Fibroblast of skin of right biceps (primary cell): Measurements from ENCODE around the gene ABHD13.
"Not testable (repeated sequence)": the region's sequence is repeated elsewhere in the genome, so short reads cannot be mapped to it uniquely, and the experiment has no call there.

ENCODE experiments used
- DNase-seq: peaks from one replicate; pipeline ENCODE4 v3.0.0-alpha.2; 2013

Gene ABHD13

GRCh38 chr13:108218044-108218974 lies at the start of gene ABHD13:
ABHD13 (plus strand) TSS chr13:108218392; CDS start chr13:108229219, 10,827 bp downstream.
- peak; percentile 95 for DNase-seq

- DNase-seq: no peak
Observed at GRCh38 chr13:108168929-108169328, 49.3 kb upstream of the ABHD13 start.

- no peak for DNase-seq
Observed at GRCh38 chr13:108176685-108177274, 41.4 kb upstream of the ABHD13 start.

GRCh38 chr13:108178078-108178477 lies 40.1 kb upstream of the ABHD13 start:
- no peak for DNase-seq

- DNase-seq: no peak
Observed at GRCh38 chr13:108182652-108183051, 35.5 kb upstream of the ABHD13 start.

GRCh38 chr13:108185223-108185622 lies 33.0 kb upstream of the ABHD13 start:
- DNase-seq: no peak

GRCh38 chr13:108188260-108188659 lies 29.9 kb upstream of the ABHD13 start:
- DNase-seq: no peak

GRCh38 chr13:108190897-108191296 lies 27.3 kb upstream of the ABHD13 start:
- DNase-seq: no peak

GRCh38 chr13:108193806-108194205 lies 24.4 kb upstream of the ABHD13 start:
- DNase-seq: no peak

GRCh38 chr13:108194435-108194936 lies 23.7 kb upstream of the ABHD13 start:
- no peak for DNase-seq

- DNase-seq: peak; percentile 9
Observed at GRCh38 chr13:108195146-108195545, 23.0 kb upstream of the ABHD13 start.

- DNase-seq: no peak
Observed at GRCh38 chr13:108195861-108196260, 22.3 kb upstream of the ABHD13 start.

GRCh38 chr13:108200781-108201398 lies 17.3 kb upstream of the ABHD13 start:
- DNase-seq: peak; percentile 9

GRCh38 chr13:108210551-108210950 lies 7.6 kb upstream of the ABHD13 start:
- DNase-seq: no peak

GRCh38 chr13:108212886-108213285 lies 5.3 kb upstream of the ABHD13 start:
- no peak for DNase-seq

- DNase-seq: peak; percentile 10
Observed at GRCh38 chr13:108213946-108214345, 4.2 kb upstream of the ABHD13 start.

GRCh38 chr13:108214441-108215271 lies 3.5 kb upstream of the ABHD13 start:
- DNase-seq: no peak

GRCh38 chr13:108215436-108215835 lies 2.8 kb upstream of the ABHD13 start, which contains the start of gene LIG4:
LIG4 (minus strand) TSS chr13:108215536; CDS start chr13:108211268, 4,268 bp downstream.
- peak; percentile 89 for DNase-seq

GRCh38 chr13:108217307-108218043 lies 717 bp upstream of the ABHD13 start:
- DNase-seq: not testable (repeated sequence)

GRCh38 chr13:108220041-108220440 lies 1.8 kb downstream of the ABHD13 start:
- no peak for DNase-seq

- DNase-seq: no peak
Observed at GRCh38 chr13:108223687-108224503, 5.7 kb downstream of the ABHD13 start.
